ENCODE results near the gene ANKRD11.

- no peak for TF ChIP-seq YY1 (IDR thresholded peaks at IDR 0.05; ENCODE audit: insufficient read depth, insufficient read length)
- no peak for TF ChIP-seq ZNF274 (IDR thresholded peaks at IDR 0.05; ENCODE audit: low read depth, low read length)
- no peak for TF ChIP-seq SUZ12 (IDR thresholded peaks at IDR 0.05; ENCODE audit: extremely low read depth, insufficient read depth, insufficient read length)
Observed at GRCh38 chr16:89519881-89520280, 29.5 kb upstream of the ANKRD11 start.
